Chondrocyte (in vitro differentiated cells): ENCODE data around the gene TSPYL1. TPM values are rescaled to one million over a fixed set of nuclear protein-coding genes. Genes with fewer than 3 reads are reported as not detected.

Experiments
- DNase-seq: peaks from one replicate; pipeline ENCODE4 v3.0.0; 2021; ENCODE audit warnings: mixed read lengths, low spot score
- H3K27ac Mint-ChIP-seq: one replicate; pipeline ENCODE4 v1.8.0; 2021; ENCODE audit warnings: mild to moderate bottlenecking, moderate library complexity, mixed read lengths; ENCODE audit not compliant: unreplicated experiment
- H3K27me3 Mint-ChIP-seq: 2 replicates; pipeline ENCODE4 v1.8.0; 2021; ENCODE audit warnings: low read depth, mixed read lengths
- H3K36me3 Mint-ChIP-seq: 2 replicates; pipeline ENCODE4 v1.8.0; 2021; ENCODE audit warnings: low read depth, mixed read lengths
- H3K4me1 Mint-ChIP-seq: 2 replicates; pipeline ENCODE4 v1.8.0; 2021; ENCODE audit warnings: low read depth, mild to moderate bottlenecking, mixed read lengths
- H3K4me3 Mint-ChIP-seq: one replicate; pipeline ENCODE4 v1.8.0; 2021; ENCODE audit warnings: mild to moderate bottlenecking, moderate library complexity, mixed read lengths; ENCODE audit not compliant: unreplicated experiment
- H3K9me3 Mint-ChIP-seq: 2 replicates; pipeline ENCODE4 v1.8.0; 2021; ENCODE audit warnings: low read depth, mixed read lengths
- CTCF ChIP-seq: fragments of 200-600 bp; sonication (generic); IDR thresholded peaks from 2 replicates; pipeline ENCODE4 v1.5.0; 2021; ENCODE audit warnings: antibody characterized with exemption, mild to moderate bottlenecking, moderate library complexity
- total RNA-seq: library from RNA; stranded (reverse); gene quantifications from 3 replicates; pipeline ENCODE4 v1.2.1, GENCODE V29; 2021

The TSPYL1 gene
- total RNA-seq, 1 donor from 2014 or later: 66.0 TPM

GRCh38 chr6:116244284-116244683 is 35.4 kb downstream of the TSPYL1 start:
- H3K27me3 Mint-ChIP-seq: no peaks in the 10 kb centered on the region
- H3K4me1 Mint-ChIP-seq: peaks cover 19% of the 10 kb centered on the region
- no peak overlapping the region for H3K4me3 Mint-ChIP-seq
- no peak for TF ChIP-seq CTCF
- peaks cover 2% of the 10 kb centered on the region for H3K36me3 Mint-ChIP-seq
- no peak overlapping the region for H3K27ac Mint-ChIP-seq
- H3K9me3 Mint-ChIP-seq: no peaks in the 10 kb centered on the region
- DNase-seq: no peak

DNA sequence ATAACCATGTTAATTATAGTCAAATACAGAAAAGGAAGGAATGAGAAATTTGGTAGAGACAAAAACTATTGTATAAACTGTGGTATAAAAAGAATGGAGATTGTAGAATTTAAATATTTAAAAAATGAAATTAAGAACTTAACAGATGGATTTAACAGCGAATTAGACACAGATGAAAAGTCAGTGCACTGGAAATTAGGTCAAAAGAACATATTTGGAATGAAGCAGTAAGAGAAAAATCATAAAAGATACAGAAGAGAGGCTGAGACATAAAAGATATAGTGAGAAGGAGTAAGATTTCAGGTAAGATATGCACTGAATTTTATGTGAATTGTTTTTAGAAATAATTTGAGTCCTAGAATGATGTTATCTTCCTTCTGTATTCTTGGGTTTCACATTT is 39.9 kb downstream of the TSPYL1 start:
- TF ChIP-seq CTCF: no peak
- H3K4me1 Mint-ChIP-seq: peaks cover 14% of the 10 kb centered on the region

GRCh38 chr6:116239256-116239655 is 40.5 kb downstream of the TSPYL1 start:
- no peak for TF ChIP-seq CTCF
- H3K9me3 Mint-ChIP-seq: no peaks in the 10 kb centered on the region
- DNase-seq: no peak
- no peak overlapping the region for H3K27ac Mint-ChIP-seq
- H3K4me1 Mint-ChIP-seq: peaks cover 14% of the 10 kb centered on the region
- H3K4me3 Mint-ChIP-seq: no peak overlapping the region
- no peaks in the 10 kb centered on the region for H3K27me3 Mint-ChIP-seq
- peaks cover 2% of the 10 kb centered on the region for H3K36me3 Mint-ChIP-seq

More for the DNA sequence above, 39.9 kb downstream of the TSPYL1 start:
- Mint-ChIP-seq H3K4me3 (no peak overlapping the region), H3K27ac (no peak overlapping the region), H3K27me3 (no peaks in the 10 kb centered on the region), H3K36me3 (peaks cover 2% of the 10 kb centered on the region), H3K9me3 (no peaks in the 10 kb centered on the region)
- no peak for DNase-seq

GRCh38 chr6:116238083-116238482 is 41.6 kb downstream of the TSPYL1 start:
- DNase-seq: no peak
- H3K36me3 Mint-ChIP-seq: peaks cover 2% of the 10 kb centered on the region
- H3K9me3 Mint-ChIP-seq: no peaks in the 10 kb centered on the region
- no peaks in the 10 kb centered on the region for H3K27me3 Mint-ChIP-seq
- no peak for TF ChIP-seq CTCF
- no peak overlapping the region for H3K4me3 Mint-ChIP-seq
- H3K4me1 Mint-ChIP-seq: peaks cover 14% of the 10 kb centered on the region
- peak overlapping the region; percentile 71 for H3K27ac Mint-ChIP-seq

- no peak for TF ChIP-seq CTCF
- Mint-ChIP-seq H3K27me3 (no peaks in the 10 kb centered on the region), H3K4me3 (no peak overlapping the region), H3K9me3 (no peaks in the 10 kb centered on the region), H3K27ac (no peak overlapping the region), H3K36me3 (peaks cover 3% of the 10 kb centered on the region), H3K4me1 (peaks cover 14% of the 10 kb centered on the region)
- DNase-seq: no peak
Measured at GRCh38 chr6:116234689-116235088, 45.0 kb downstream of the TSPYL1 start.
